Right kidney (tissue), 1 donor: ENCODE results near the gene DPP6.

Experiments used
- DNase-seq: peaks from one replicate; pipeline ENCODE4 v3.0.0-alpha.2; 2016

Gene DPP6

GRCh38 chr7:154942691-154943090 lies 890.5 kb downstream of the DPP6 start:
- no peak for DNase-seq
